Osteoblast (primary cell): Measurements from ENCODE around the gene PPP2R5C. TPM values are rescaled to one million over a fixed set of nuclear protein-coding genes. Genes with fewer than 3 reads are reported as not detected.

Experiments
- DNase-seq: peaks from one replicate; pipeline ENCODE4 v3.0.0; 2011; ENCODE audit warnings: low spot score, mixed read lengths; ENCODE audit not compliant: insufficient read length; ENCODE audit errors: missing footprints
- H2AFZ ChIP-seq: 2 replicates; pipeline ENCODE4 v1.6.0; 2011; ENCODE audit warnings: mild to moderate bottlenecking, low read length
- H3K27ac ChIP-seq: 2 replicates; pipeline ENCODE4 v1.5.1; 2011; ENCODE audit warnings: mild to moderate bottlenecking, low read depth, low read length, moderate library complexity
- H3K27me3 ChIP-seq: 2 replicates; pipeline ENCODE4 v1.6.0; 2012; ENCODE audit warnings: mild to moderate bottlenecking, control low read depth, inconsistent platforms, low read length, moderate library complexity; ENCODE audit not compliant: insufficient read depth
- H3K36me3 ChIP-seq: 2 replicates; pipeline ENCODE4 v1.5.1; 2011; ENCODE audit warnings: mild to moderate bottlenecking, low read length, control low read depth, moderate library complexity; ENCODE audit not compliant: insufficient read depth
- H3K4me1 ChIP-seq: 2 replicates; pipeline ENCODE4 v1.5.1; 2011; ENCODE audit warnings: mild to moderate bottlenecking, low read length, control low read depth, moderate library complexity; ENCODE audit not compliant: insufficient read depth
- H3K4me2 ChIP-seq: 2 replicates; pipeline ENCODE4 v1.6.0; 2011; ENCODE audit warnings: mild to moderate bottlenecking, low read length; ENCODE audit not compliant: insufficient read depth
- H3K4me3 ChIP-seq: fragments of 200-600 bp; sonication (generic); 3 replicates; pipeline ENCODE4 v1.5.1; 2012; ENCODE audit warnings: mild to moderate bottlenecking, low read length, inconsistent platforms; ENCODE audit not compliant: insufficient read depth
- H3K79me2 ChIP-seq: 2 replicates; pipeline ENCODE4 v1.6.0; 2012; ENCODE audit warnings: mild to moderate bottlenecking, low read length, control low read depth, inconsistent platforms; ENCODE audit not compliant: insufficient read depth
- H3K9me3 ChIP-seq: 2 replicates; pipeline ENCODE4 v1.5.1; 2011; ENCODE audit warnings: low read depth, low read length, control low read depth
- H4K20me1 ChIP-seq: 2 replicates; pipeline ENCODE4 v1.6.0; 2012; ENCODE audit warnings: mild to moderate bottlenecking, low read length, control low read depth; ENCODE audit not compliant: insufficient read depth
- CTCF ChIP-seq: IDR thresholded peaks from 2 replicates; pipeline ENCODE4 v1.5.1; 2011; ENCODE audit warnings: mild to moderate bottlenecking, low read depth, low read length, moderate library complexity; ENCODE audit errors: extremely low read depth
- total RNA-seq: library from RNA; depleted of rRNA; stranded (reverse); fragments of >200 nt; gene quantifications from 2 replicates; pipeline ENCODE4 v1.2.3, GENCODE V29; 2012

The PPP2R5C gene
- total RNA-seq, 1 donor, result 101 TPM

- H3K4me1 ChIP-seq, result peaks cover 6% of the 10 kb centered on the region
- peaks cover 11% of the 10 kb centered on the region for H3K9me3 ChIP-seq
- H3K27ac ChIP-seq, result no peak overlapping the region
- no peaks in the 10 kb centered on the region for H4K20me1 ChIP-seq
- no peak for TF ChIP-seq CTCF
- no peaks in the 10 kb centered on the region for H3K36me3 ChIP-seq
- no peak overlapping the region for H3K4me2 ChIP-seq
- peak; percentile 63 for DNase-seq
- H3K4me3 ChIP-seq, result no peak overlapping the region
- peaks cover 11% of the 10 kb centered on the region for H3K27me3 ChIP-seq
- no peak overlapping the region for H2AFZ ChIP-seq
- no peaks in the 10 kb centered on the region for H3K79me2 ChIP-seq
Measured at GRCh38 chr14:101736071-101736470, 25.4 kb upstream of the PPP2R5C start.

- H3K79me2 ChIP-seq, result no peaks in the 10 kb centered on the region
- H3K27ac ChIP-seq, result no peak overlapping the region
- H3K9me3 ChIP-seq, result peaks cover 13% of the 10 kb centered on the region
- TF ChIP-seq CTCF, result no peak
- H3K4me3 ChIP-seq, result no peak overlapping the region
- peak; percentile 6 for DNase-seq
- H2AFZ ChIP-seq, result no peak overlapping the region
- peaks cover under 1% of the 10 kb centered on the region for H3K4me1 ChIP-seq
- H3K36me3 ChIP-seq, result no peaks in the 10 kb centered on the region
- H3K27me3 ChIP-seq, result peaks cover 11% of the 10 kb centered on the region
- no peak overlapping the region for H3K4me2 ChIP-seq
- H4K20me1 ChIP-seq, result no peaks in the 10 kb centered on the region
Measured at GRCh38 chr14:101736585-101736984, 24.9 kb upstream of the PPP2R5C start.

DNA sequence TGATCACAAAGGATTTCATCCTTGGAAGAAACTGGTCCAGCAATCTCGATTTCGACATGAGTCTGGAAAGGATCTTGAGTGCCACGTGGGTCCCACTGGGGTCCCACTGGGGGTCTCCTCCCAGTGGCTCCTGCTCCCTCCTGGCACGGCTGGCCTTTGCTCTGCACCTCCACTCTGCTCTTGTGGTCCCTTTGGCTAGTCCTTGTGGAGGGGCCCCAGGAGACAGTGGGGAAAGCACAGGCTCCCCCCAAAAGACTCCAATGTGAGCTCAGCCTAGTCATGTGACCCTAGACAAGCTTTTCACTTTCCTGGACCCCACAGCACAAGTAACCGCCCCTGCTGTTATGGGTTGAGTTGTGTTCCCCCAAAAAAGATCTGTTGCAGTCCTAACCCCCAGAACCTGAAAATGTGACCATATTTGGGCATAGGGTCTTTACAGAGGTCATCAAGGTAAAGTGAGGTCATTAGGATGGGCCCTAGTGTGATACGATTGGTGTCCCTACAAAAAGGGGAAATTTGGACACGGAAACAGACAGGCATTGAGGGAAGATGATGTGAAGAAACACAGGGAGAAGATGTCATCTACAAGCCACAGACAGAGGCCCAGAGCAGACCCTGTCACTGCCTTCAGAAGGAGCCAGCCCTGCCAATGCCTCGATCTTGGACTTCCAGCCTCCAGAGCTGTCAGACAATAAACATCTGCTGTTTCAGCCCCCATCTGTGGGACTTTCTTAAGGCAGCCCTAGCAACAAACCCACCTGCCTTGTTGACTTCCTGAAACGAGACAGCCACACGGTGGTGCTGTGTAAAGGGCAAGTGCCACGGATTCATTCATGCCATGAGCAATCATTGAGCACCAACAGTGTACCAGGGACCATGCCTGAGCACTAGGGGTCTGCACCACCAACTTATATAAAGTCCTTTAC, 23.8 kb upstream of the PPP2R5C start:
- Histone ChIP-seq H3K4me1 (no peaks in the 10 kb centered on the region), H3K4me3 (no peak overlapping the region), H3K4me2 (no peak overlapping the region), H2AFZ (no peak overlapping the region), H4K20me1 (no peaks in the 10 kb centered on the region), H3K36me3 (no peaks in the 10 kb centered on the region), H3K27me3 (peaks cover 11% of the 10 kb centered on the region), H3K79me2 (no peaks in the 10 kb centered on the region), H3K27ac (no peak overlapping the region), H3K9me3 (peaks cover 13% of the 10 kb centered on the region)
- DNase-seq, result peak; percentile 19
- peak; percentile 24 for TF ChIP-seq CTCF

- no peak for DNase-seq
- H4K20me1 ChIP-seq, result no peaks in the 10 kb centered on the region
- H3K4me1 ChIP-seq, result no peaks in the 10 kb centered on the region
- no peaks in the 10 kb centered on the region for H3K79me2 ChIP-seq
- no peak overlapping the region for H2AFZ ChIP-seq
- H3K9me3 ChIP-seq, result peaks cover 7% of the 10 kb centered on the region
- no peak overlapping the region for H3K4me2 ChIP-seq
- H3K36me3 ChIP-seq, result no peaks in the 10 kb centered on the region
- peaks cover 11% of the 10 kb centered on the region for H3K27me3 ChIP-seq
- no peak for TF ChIP-seq CTCF
- H3K27ac ChIP-seq, result no peak overlapping the region
- H3K4me3 ChIP-seq, result no peak overlapping the region
Measured at GRCh38 chr14:101738703-101739320, 22.7 kb upstream of the PPP2R5C start.
